OCI-LY7 (cell line): ENCODE measurements around the gene CAMP. TPM values are rescaled to one million over a fixed set of nuclear protein-coding genes. Genes with fewer than 3 reads are reported as not detected.

Experiments used
- Bru-seq: library from RNA; stranded (reverse); fragments of 400-500 nt; gene quantifications from one replicate; lab custom pipeline; 2021; lab: Mats Ljungman, UMichigan
- BruChase-seq, 2 experiments: library from RNA; stranded (reverse); fragments of 400-500 nt; gene quantifications; one replicate each; lab custom pipeline; 2021; lab: Mats Ljungman, UMichigan
- BruUV-seq: library from RNA; stranded (reverse); fragments of 400-500 nt; replicated peaks from 2 replicates; lab custom pipeline; 2021; lab: Mats Ljungman, UMichigan
- CTCF ChIA-PET: fragments of 300-600 bp; sonication (Branson Sonifier 250); formaldehyde crosslinking; loops from one replicate; lab custom pipeline; 2022; ENCODE audit warnings: antibody characterized with exemption; ENCODE audit not compliant: unreplicated experiment; lab: Charles Lee
- POLR2A ChIA-PET: fragments of 300-600 bp; sonication (Branson Sonifier 250); formaldehyde crosslinking; loops from one replicate; lab custom pipeline; 2022; ENCODE audit warnings: antibody characterized with exemption; lab: Charles Lee
- DNase-seq: peaks from one replicate; pipeline ENCODE4 v3.0.0-alpha.2; 2015; ENCODE audit warnings: low spot score
- H2AFZ ChIP-seq: fragments of 200-600 bp; sonication (generic), shearing (Covaris generic); 2 replicates; pipeline ENCODE4 v1.6.1; 2014; ENCODE audit warnings: mild to moderate bottlenecking, antibody characterized with exemption, low read length, moderate library complexity
- H3K27ac ChIP-seq: fragments of 200-600 bp; sonication (generic); 2 replicates; pipeline ENCODE4 v1.5.1; 2014; ENCODE audit warnings: mixed run types, low read depth, mild to moderate bottlenecking, moderate library complexity, low read length, inconsistent platforms; ENCODE audit not compliant: poor library complexity, severe bottlenecking
- H3K36me3 ChIP-seq: fragments of 200-600 bp; sonication (generic); 2 replicates; pipeline ENCODE4 v1.6.1; 2014; ENCODE audit warnings: mild to moderate bottlenecking, antibody characterized with exemption, low read length, moderate library complexity, mixed read lengths; ENCODE audit not compliant: insufficient read depth
- H3K4me1 ChIP-seq: fragments of 200-600 bp; sonication (generic); 2 replicates; pipeline ENCODE4 v1.5.1; 2014; ENCODE audit warnings: mild to moderate bottlenecking, low read length; ENCODE audit not compliant: insufficient read depth, poor library complexity, severe bottlenecking
- H3K4me2 ChIP-seq: fragments of 200-600 bp; sonication (generic); 2 replicates; pipeline ENCODE4 v1.6.1; 2014; ENCODE audit warnings: mild to moderate bottlenecking, low read length
- H3K4me3 ChIP-seq: fragments of 200-600 bp; sonication (generic); 2 replicates; pipeline ENCODE4 v1.5.1; 2014; ENCODE audit warnings: mild to moderate bottlenecking, low read depth, low read length; ENCODE audit not compliant: poor library complexity, severe bottlenecking
- H3K79me2 ChIP-seq: fragments of 200-600 bp; sonication (generic); 2 replicates; pipeline ENCODE4 v1.6.1; 2016; ENCODE audit warnings: low read depth, mild to moderate bottlenecking, low read length, moderate library complexity, mixed read lengths; ENCODE audit not compliant: insufficient read depth
- H3K9me2 ChIP-seq: fragments of 200-600 bp; sonication (generic); 2 replicates; pipeline ENCODE4 v1.6.1; 2016; ENCODE audit warnings: mild to moderate bottlenecking, low read length, mixed read lengths; ENCODE audit not compliant: insufficient read depth
- H3K9me3 ChIP-seq: fragments of 200-600 bp; sonication (generic); 2 replicates; pipeline ENCODE4 v1.6.1; 2014; ENCODE audit warnings: mild to moderate bottlenecking, mixed run types, low read length, mixed read lengths
- H4K20me1 ChIP-seq: fragments of 200-600 bp; sonication (generic); 2 replicates; pipeline ENCODE4 v1.6.1; 2014; ENCODE audit warnings: mild to moderate bottlenecking, antibody characterized with exemption, low read length, moderate library complexity, mixed read lengths; ENCODE audit not compliant: insufficient read depth
- EZH2phosphoT487 ChIP-seq: fragments of 200-600 bp; sonication (generic); IDR thresholded peaks from 2 replicates; pipeline ENCODE4 v1.6.1; 2018; ENCODE audit warnings: low read depth, borderline replicate concordance, mild to moderate bottlenecking, mixed run types, antibody characterized with exemption, low read length, moderate library complexity, mixed read lengths
- intact Hi-C: fragments of 100-400 bp; cut with micrococcal nuclease; formaldehyde crosslinking; loops from one replicate; pipeline ENCODE4 v1.10.0; 2022; ENCODE audit not compliant: unreplicated experiment
- long read RNA-seq: library from polyadenylated mRNA; stranded (forward); transcript quantifications from one replicate; pipeline ENCODE4 v2.0.0, GENCODE V29; 2022
- total RNA-seq, 2 experiments: library from RNA; depleted of rRNA in 1 of 2; stranded (reverse); fragments of >200 nt in 1 of 2; shearing (Covaris generic) in 1 of 2; gene quantifications; 2 replicates each; pipeline ENCODE4 v1.2.3, GENCODE V29; 2014 to 2022
- TF ChIP-seq, protein P1 (sequence below): fragments of 200-600 bp; sonication (generic); conservative IDR thresholded peaks from 2 replicates; pipeline ENCODE4 v1.5.1; 2014; ENCODE audit warnings: mild to moderate bottlenecking, antibody characterized with exemption, low read length, moderate library complexity, mixed read lengths

Gene CAMP, protein sequence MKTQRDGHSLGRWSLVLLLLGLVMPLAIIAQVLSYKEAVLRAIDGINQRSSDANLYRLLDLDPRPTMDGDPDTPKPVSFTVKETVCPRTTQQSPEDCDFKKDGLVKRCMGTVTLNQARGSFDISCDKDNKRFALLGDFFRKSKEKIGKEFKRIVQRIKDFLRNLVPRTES
- 18.2 and 34.6 TPM in 2 replicates for total RNA-seq (2014; rRNA removed; shearing (Covaris generic))
- 33.6 and 56.8 TPM in 2 replicates for total RNA-seq (2022)
- percentile 56 among the genes with signal in this experiment for Bru-seq, nascent RNA
- percentile 56 among the genes with signal in this experiment for BruChase-seq, experiment 1, labeled RNA remaining after a 6-hour chase
- percentile 53 among the genes with signal in this experiment for BruChase-seq, experiment 2, labeled RNA remaining after a 2-hour chase
- long read RNA-seq, transcript CAMP-201 (4 exons, 745 nt): major isoform, 67 of 75 reads
- long read RNA-seq, partial matches to known transcripts: 2 of 75 reads
- long read RNA-seq, other reads (novel, unspliced or antisense): 6 of 75 reads

GRCh38 chr3:48222616-48223513 is at the start of gene CAMP:
CAMP (plus strand) TSS chr3:48223495; CDS start chr3:48223512, 17 bp downstream.
- DNase-seq: peak; percentile 92
- Histone ChIP-seq H3K79me2 (peaks cover 6% of the 10 kb centered on the region; the same call in 1 of the 2 replicates), H3K4me1 (peaks cover 75% of the 10 kb centered on the region), H3K36me3 (no peaks in the 10 kb centered on the region), H3K4me3 (peak within 1 kb of the TSS; percentile 41), H3K9me2 (no peaks in the 10 kb centered on the region), H2AFZ (peak within 1 kb of the TSS; percentile 64; the same call in 1 of the 2 replicates), H4K20me1 (no peaks in the 10 kb centered on the region), H3K27ac (peak within 1 kb of the TSS; percentile 97), H3K9me3 (no peaks in the 10 kb centered on the region), H3K4me2 (peak within 1 kb of the TSS; percentile 82)
- no TSS peak for BruUV-seq
- no peak for TF ChIP-seq EZH2phosphoT487
- TF ChIP-seq, protein P1, sequence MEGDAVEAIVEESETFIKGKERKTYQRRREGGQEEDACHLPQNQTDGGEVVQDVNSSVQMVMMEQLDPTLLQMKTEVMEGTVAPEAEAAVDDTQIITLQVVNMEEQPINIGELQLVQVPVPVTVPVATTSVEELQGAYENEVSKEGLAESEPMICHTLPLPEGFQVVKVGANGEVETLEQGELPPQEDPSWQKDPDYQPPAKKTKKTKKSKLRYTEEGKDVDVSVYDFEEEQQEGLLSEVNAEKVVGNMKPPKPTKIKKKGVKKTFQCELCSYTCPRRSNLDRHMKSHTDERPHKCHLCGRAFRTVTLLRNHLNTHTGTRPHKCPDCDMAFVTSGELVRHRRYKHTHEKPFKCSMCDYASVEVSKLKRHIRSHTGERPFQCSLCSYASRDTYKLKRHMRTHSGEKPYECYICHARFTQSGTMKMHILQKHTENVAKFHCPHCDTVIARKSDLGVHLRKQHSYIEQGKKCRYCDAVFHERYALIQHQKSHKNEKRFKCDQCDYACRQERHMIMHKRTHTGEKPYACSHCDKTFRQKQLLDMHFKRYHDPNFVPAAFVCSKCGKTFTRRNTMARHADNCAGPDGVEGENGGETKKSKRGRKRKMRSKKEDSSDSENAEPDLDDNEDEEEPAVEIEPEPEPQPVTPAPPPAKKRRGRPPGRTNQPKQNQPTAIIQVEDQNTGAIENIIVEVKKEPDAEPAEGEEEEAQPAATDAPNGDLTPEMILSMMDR: no peak
- ChIA-PET POLR2A (interaction anchor here (0.7 to 3.1 kb wide), 6 partner anchors 13 to 34 kb away, joined by 3 to 15 read pairs (median 4); partner anchors contain the start of gene CDC25A), CTCF (interaction anchor here (1.0 to 1.1 kb wide), 2 partner anchors 9 to 28 kb away, joined by 3 read pairs; no protein-coding TSS in a partner anchor)
- intact Hi-C loops: loop anchor here (1.0 to 10.0 kb wide), 4 partner anchors 18 to 1122 kb away; partner anchors contain the start of genes CDC25A, USP4 and ZNF589

- Histone ChIP-seq H3K4me1 (peaks cover 4% of the 10 kb centered on the region), H3K27ac (no peak overlapping the region), H2AFZ (no peak overlapping the region), H4K20me1 (peaks cover 35% of the 10 kb centered on the region; the same call in 1 of the 2 replicates), H3K4me3 (no peak overlapping the region), H3K4me2 (no peak overlapping the region), H3K36me3 (peaks cover 99% of the 10 kb centered on the region), H3K79me2 (peaks cover 88% of the 10 kb centered on the region), H3K9me2 (no peaks in the 10 kb centered on the region), H3K9me3 (no peaks in the 10 kb centered on the region)
- POLR2A ChIA-PET: interaction anchor here (2.7 kb wide), 1 partner anchor 9 kb away, joined by 6 read pairs; the partner anchor contains the start of gene CDC25A
- TSS peak; percentile 1 for BruUV-seq
- CTCF ChIA-PET: no interaction called here
- intact Hi-C loops: no loop called here
- no peak for DNase-seq
- no peak for TF ChIP-seq EZH2phosphoT487
- TF ChIP-seq, protein P1: no peak
Measured at GRCh38 chr3:48178072-48178471, 45.2 kb upstream of the CAMP start.
